M059J (cell line): Measurements from ENCODE around the gene SLC2A5. TPM values are rescaled to one million over a fixed set of nuclear protein-coding genes. Genes with fewer than 3 reads are reported as not detected.
"Not testable (repeated sequence)": the region's sequence is repeated elsewhere in the genome, so short reads cannot be mapped to it uniquely, and the experiment has no call there.

Experiments used
- DNase-seq: peaks from one replicate; pipeline ENCODE4 v3.0.0-alpha.2; 2012; ENCODE audit warnings: low read depth
- total RNA-seq: library from RNA; depleted of rRNA; stranded (reverse); fragments of >200 nt; shearing (Covaris generic); gene quantifications from 2 replicates; pipeline ENCODE4 v1.2.3, GENCODE V29; 2014

The SLC2A5 gene
- total RNA-seq, 1 experiment from 2014 or later, result 7.1 TPM

DNA sequence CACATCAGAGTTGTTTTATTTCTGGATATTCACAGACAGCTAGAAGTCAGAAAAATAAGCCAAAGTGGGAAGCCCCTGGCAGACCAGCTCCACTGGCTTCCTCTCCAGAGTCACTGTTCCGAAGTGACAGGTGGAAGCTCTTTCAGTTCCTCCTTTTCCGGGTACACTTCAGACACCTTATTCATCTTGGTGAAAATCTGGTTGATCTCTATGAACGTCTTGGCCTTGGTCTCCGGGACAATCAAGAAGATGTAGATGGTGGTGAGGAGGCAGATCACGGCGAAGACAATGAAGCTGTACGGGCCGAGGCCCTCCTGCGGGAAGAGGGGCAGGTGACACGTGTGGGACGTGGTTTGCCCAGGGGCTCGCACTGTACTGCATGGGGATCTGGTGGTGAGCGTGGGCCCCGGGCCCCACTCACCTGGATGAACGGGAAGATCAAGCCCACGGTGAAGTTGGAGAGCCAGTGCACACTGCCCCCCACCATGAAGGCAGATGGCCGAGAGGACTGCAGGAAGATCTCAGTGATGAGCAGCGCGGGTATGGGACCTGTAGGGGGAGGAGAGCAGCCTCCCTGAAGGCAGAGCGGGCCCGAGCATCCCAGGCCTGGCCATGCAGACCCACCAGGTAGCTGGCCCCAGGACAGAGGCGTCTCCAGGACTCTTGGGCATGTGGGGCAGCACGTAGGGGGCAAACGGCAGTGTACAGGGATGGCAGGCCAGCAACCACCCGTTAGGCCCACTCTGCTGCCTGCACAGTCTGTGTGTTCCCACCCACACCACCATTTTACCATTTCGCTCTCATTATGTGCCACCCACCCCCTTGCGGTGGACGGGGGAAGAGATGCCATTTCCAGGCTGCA, 31.7 kb downstream of the SLC2A5 start:
- DNase-seq, result no peak

- no peak for DNase-seq
Measured at GRCh38 chr1:9035226-9035625, 34.2 kb downstream of the SLC2A5 start.

- DNase-seq, result no peak
Measured at GRCh38 chr1:9033363-9033762, 36.1 kb downstream of the SLC2A5 start.

DNA sequence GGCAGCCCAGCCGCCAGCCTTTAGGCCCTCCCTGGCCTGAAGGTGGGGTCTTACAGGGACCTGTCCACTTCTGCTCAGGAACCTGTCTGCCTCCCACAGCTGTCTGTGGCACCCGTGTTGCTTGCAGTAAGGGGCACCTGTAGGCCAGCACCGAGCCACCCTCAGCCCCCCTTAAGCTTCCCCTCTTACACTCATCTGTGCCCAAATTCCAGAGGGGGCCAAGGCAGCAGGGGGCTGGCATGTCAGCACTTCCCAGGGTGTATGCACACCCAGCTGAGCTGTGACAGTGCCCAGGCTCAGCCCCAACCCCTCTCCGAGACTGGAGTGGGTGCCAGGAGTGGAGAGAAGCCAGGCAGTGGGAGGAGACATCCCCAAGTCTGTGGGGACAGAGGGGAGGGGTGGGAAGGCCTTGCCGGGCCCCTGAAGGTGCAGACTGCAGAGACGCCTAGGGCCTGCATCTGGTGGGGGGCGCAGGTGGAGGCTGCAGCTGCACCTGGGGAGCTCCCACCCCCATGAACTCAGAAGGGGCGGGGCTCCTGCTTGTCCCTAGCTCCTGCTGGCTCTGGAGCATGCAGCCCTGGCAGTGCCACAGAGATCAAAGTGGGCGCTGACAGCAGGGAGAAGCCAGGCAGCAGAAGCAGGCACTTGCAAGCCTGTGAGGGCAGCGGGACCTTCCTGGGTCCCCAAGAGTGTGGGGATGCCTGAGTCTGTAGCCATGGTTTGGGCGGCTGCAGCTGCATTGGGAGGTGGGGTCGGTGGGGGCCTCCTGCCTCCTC, 37.8 kb downstream of the SLC2A5 start:
- DNase-seq, result no peak

GRCh38 chr1:9031077-9031476, 38.4 kb downstream of the SLC2A5 start:
- not testable (repeated sequence) for DNase-seq

GRCh38 chr1:9028921-9029705, 40.3 kb downstream of the SLC2A5 start:
- no peak for DNase-seq

GRCh38 chr1:9027307-9027706, 42.1 kb downstream of the SLC2A5 start:
- DNase-seq, result no peak

DNA sequence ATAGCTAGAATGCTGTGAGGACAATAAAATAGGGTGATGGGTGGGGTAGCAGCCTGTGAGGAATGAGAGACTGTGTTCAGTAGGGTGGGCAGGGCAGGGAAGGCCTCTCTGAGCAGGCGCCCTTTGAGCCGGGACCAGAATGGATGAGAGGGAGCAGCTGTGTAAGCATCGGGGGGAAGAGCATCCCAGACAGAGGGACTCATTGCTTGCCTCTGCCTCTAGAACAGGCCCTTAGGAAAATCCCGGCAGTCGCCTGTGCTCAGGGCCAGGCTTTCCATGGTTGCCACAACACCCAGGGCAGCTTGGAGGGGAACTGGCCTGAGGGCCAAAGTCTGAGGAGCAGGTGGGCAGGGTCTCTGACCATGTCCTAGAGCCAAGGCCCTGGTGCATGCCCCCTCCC, 44.0 kb downstream of the SLC2A5 start:
- DNase-seq, result no peak

DNA sequence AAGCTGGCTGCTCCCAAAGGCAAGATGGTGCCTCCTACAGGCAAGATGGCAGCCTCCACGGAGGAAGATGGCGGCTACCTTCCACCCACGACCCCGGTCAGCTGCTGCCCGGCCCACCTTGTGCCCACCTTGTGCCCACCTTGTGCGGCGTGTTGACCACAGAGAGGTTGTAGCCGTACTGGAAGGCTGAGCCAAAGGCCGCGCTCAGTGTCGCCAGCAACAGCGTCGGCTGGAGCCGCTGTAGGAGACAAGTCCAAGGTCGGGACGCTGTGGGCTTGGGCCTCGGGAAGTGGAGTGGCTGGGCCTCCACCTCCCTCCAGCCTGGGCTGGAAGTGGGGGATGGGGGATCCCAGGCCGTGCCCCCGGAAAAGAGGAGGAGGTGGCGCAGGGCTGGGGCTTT, 44.6 kb downstream of the SLC2A5 start:
- no peak for DNase-seq

DNA sequence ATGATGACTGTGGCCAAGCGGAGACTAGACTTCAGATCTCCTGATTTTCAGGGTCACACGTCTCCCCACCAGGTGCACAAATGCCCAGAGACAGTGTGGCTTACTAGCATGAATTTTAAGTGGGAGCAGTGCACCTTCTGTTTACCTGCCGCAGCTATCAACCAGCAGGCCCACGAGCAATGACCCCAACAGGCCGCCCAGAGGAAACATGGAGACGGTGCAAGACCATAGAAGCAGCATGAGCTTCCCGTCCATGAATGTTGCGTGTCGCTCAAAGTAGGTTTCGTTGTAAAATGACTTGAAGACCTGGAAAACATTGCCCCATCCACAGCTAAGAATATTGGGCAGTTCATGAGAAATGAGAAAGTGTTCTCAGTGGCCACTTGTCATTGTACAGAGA, 46.7 kb downstream of the SLC2A5 start:
- DNase-seq, result no peak

- not testable (repeated sequence) for DNase-seq
Measured at GRCh38 chr1:9022026-9022738, 47.3 kb downstream of the SLC2A5 start.

DNA sequence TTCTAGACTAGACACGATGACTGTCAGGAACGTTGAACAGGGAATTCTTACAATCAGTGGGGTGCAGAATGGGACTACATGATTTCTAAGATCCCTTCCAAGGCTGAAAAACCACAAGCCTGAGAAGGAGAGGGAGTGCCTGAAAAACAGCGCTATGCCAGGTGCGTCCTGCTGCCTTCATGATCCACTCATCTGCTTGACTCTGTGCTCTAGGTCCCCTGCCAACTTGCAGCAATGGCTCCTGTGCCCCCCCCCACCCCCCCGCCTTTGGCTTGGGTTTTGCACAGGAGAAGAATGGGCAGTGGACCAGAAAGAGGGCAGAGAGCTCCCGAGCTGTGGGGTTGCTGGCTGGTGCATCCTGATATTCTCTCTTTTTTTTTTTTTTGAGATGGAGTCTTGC, 49.1 kb downstream of the SLC2A5 start:
- no peak for DNase-seq

DNA sequence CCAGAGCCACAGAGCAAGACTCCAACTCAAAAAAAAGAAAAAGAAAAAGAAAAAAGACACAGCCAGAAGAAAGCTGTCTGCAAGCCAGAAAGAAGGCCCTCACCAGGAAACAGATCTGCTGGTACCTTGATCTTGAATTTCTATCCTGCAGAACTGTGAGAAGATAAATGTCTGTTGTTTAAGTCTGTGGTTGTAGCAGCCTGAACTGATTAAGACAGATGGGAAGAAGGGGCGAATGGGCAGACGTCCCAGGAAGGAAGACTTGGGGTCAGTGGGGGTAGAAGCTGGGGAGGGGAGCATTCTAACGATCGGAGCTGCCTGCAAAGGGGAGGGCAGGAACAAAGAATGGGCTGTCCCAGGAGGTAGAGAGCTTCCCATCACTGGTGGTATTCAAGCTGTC, 49.5 kb downstream of the SLC2A5 start:
- DNase-seq, result no peak

DNA sequence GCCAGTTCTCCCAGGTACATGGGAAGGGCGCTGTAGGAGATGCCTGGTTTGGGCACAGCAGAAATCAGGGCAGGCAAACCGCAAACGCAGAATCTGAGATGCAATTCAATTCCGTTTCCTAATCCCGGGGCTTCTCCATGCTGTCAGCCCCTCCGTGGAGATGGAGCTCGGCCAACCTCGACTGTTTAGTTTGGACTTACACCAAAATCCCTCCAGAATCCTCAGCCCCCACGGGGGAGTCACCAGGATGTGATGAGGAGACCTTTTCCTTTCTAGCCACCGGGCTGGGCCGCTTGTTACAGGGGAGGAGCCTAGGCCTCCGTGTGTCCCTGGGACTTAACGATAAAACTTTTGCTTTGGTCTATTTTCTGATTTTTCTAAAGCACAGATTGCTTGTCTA, 51.1 kb downstream of the SLC2A5 start:
- DNase-seq, result no peak

DNA sequence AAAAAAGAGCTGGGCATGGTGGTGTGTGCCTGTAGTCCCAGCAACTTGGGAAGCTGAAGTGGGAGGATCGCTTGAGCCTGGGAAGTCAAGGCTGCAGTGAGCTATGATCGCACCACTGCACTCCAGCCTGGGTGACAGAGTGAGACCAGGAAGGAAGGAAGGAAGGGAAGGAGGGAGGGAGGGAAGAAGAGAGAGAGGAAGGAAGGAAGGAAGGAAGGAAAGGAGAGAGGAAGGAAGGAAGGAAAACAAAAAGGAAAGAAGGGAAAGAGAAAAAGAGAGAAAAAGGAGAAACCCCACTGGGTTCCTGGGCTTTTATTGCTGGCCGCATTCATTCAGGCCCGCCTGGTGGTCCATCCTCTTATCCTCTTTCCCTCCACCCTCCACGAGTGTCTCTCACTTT, 53.0 kb downstream of the SLC2A5 start:
- DNase-seq, result no peak

DNA sequence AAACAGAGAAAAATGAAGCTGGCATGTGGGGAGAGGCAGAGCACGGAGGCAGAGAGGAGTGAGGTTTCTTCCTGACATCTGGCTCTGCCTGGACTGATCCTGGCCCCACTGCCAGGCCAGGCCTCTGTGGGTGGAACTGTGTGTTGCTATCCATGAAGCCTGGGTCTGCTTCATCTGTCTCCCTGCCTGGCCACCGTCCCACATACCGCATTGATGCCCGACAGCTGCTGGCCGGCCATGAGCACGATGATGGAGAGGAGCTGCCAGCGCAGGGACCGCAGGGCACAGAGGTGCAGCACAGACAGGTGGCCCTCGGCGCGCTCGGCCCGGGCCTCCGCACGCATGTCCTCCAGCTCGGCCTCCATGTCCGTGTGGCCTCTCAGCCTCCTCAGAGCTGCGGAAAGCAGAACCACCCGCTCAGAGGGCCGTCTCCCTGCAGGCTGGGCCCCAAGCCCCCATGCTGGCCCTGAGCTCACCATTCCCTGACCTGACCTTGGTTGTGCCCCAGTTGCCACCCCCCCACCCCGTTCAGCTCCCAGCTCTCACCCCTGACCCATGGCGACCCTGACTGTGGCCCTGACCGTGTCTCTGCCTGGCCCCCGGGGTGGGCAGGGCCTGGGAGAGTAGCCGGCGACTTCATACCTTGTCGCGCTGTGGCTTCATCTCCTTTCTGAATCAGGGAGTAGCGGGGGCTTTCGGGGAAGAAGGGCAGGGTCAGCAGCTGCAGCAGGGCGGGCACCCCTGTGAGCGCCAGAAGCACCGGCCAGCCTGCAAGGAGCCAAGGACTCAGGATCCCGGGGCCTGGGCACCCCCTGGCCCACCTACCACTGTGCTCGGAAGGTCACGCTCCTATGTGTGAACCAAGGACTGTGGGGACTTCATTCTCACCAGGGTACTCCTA, 54.7 kb downstream of the SLC2A5 start:
- DNase-seq, result no peak

DNA sequence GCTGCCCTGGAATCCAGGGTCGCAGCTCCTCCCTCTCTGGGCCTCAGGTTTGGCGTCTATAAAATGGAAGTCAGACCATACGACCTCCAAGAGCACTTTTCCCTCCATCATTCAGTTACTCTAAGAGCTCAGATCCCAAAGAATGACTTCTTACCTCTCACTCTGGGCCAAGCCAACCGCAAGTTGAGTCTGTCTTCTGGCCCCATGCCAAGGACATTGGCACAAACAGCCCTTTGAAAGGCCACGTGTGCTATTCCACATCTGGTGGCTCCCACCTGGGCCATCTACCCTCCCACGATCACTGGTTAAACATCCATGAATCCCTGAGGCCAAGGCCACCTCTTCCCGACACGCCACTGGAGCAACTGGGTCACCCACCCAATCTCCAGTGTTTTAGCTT, 55.6 kb downstream of the SLC2A5 start:
- peak; percentile 16 for DNase-seq

DNA sequence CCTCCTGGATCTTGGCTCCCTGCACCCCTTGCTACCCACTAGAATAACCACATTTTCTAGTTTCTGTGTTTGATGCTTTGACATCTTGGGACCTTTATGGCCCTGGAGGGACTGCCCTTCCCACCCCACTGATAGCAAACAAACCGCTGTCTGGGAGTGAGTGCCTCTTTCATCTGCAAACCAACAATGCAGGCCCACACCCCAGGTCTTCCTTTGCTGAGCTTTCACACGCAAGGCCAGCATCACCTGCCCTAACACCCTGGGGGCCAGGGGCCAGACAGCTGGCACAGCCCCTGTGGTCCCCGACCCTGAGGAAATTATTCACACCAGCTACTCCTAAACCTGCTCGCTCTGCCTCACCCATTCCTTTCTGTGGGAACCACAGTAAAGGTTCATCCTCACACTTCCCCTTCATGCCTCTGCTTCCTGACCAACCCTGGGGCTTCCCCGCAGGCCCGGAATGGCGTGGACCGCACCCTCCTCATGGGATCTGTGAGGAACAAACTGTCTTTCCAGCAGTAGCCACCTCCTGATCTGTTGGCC, 58.6 kb downstream of the SLC2A5 start:
- no peak for DNase-seq

- DNase-seq, result no peak
Measured at GRCh38 chr1:9009438-9010370, 59.7 kb downstream of the SLC2A5 start.
